ENCODE data around the gene BICDL2. TPM values are rescaled to one million over a fixed set of nuclear protein-coding genes. Genes with fewer than 3 reads are reported as not detected.

Gene BICDL2
- total and polyA plus RNA-seq, 9 of the 15 experiments (the other 6 are each of a cell fraction or from before 2014, with no cell fraction given) = 0.09 to 0.28 (median 0.09) TPM; not detected in 6

- TF ChIP-seq, protein P1, sequence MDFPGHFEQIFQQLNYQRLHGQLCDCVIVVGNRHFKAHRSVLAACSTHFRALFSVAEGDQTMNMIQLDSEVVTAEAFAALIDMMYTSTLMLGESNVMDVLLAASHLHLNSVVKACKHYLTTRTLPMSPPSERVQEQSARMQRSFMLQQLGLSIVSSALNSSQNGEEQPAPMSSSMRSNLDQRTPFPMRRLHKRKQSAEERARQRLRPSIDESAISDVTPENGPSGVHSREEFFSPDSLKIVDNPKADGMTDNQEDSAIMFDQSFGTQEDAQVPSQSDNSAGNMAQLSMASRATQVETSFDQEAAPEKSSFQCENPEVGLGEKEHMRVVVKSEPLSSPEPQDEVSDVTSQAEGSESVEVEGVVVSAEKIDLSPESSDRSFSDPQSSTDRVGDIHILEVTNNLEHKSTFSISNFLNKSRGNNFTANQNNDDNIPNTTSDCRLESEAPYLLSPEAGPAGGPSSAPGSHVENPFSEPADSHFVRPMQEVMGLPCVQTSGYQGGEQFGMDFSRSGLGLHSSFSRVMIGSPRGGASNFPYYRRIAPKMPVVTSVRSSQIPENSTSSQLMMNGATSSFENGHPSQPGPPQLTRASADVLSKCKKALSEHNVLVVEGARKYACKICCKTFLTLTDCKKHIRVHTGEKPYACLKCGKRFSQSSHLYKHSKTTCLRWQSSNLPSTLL (IDR thresholded peaks at IDR 0.05) = no peak
- TF ChIP-seq ESRRB (CRISPR knock-in tag; IDR thresholded peaks at IDR 0.05; ENCODE audit: borderline replicate concordance) (no peak), NFRKB (IDR thresholded peaks at IDR 0.05; ENCODE audit: low read depth) (no peak), BHLHE40 (IDR thresholded peaks at IDR 0.05; ENCODE audit: low read length) (peak; percentile 50), ZZZ3 (IDR thresholded peaks at IDR 0.05) (no peak), EHMT2 (IDR thresholded peaks at IDR 0.05) (no peak), ZNF408 (CRISPR knock-in tag; IDR thresholded peaks at IDR 0.05; ENCODE audit: low read depth) (no peak), GATA2 (CRISPR knock-in tag; IDR thresholded peaks at IDR 0.05) (no peak), ARID3A (IDR thresholded peaks at IDR 0.05; ENCODE audit: borderline replicate concordance, low read depth, low read length) (no peak), E2F6 (IDR thresholded peaks at IDR 0.05; ENCODE audit: borderline replicate concordance in 1 of 2, extremely low read depth in 1 of 2, insufficient read depth in 1 of 2, insufficient read length in 1 of 2, low read depth in 1 of 2, low read length in 1 of 2, poor library complexity in 1 of 2, severe bottlenecking in 1 of 2) (peak; percentile 77 to 83), RB1 (IDR thresholded peaks at IDR 0.05; ENCODE audit: low read depth) (peak; percentile 69; the same call in 1 of the 2 replicates), NRF1 (conservative IDR thresholded peaks at IDR 0.05 in 1 of 2, IDR thresholded peaks at IDR 0.05 in 1 of 2) (peak; percentile 80 to 83), ZNF212 (CRISPR knock-in tag; IDR thresholded peaks at IDR 0.05) (no peak), SLC30A9 (CRISPR knock-in tag; IDR thresholded peaks at IDR 0.05) (no peak)
- TF ChIP-seq, protein P2, sequence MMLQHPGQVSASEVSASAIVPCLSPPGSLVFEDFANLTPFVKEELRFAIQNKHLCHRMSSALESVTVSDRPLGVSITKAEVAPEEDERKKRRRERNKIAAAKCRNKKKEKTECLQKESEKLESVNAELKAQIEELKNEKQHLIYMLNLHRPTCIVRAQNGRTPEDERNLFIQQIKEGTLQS (IDR thresholded peaks at IDR 0.05) = no peak
- TF ChIP-seq, protein P2 (CRISPR knock-in tag; conservative IDR thresholded peaks at IDR 0.05) = 0 out of 2 replicates have a peak, but pooled peaks have one; percentile 21
- TF ChIP-seq, protein P3, sequence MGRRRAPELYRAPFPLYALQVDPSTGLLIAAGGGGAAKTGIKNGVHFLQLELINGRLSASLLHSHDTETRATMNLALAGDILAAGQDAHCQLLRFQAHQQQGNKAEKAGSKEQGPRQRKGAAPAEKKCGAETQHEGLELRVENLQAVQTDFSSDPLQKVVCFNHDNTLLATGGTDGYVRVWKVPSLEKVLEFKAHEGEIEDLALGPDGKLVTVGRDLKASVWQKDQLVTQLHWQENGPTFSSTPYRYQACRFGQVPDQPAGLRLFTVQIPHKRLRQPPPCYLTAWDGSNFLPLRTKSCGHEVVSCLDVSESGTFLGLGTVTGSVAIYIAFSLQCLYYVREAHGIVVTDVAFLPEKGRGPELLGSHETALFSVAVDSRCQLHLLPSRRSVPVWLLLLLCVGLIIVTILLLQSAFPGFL (CRISPR knock-in tag; IDR thresholded peaks at IDR 0.05) = no peak
- TF ChIP-seq, protein P4, sequence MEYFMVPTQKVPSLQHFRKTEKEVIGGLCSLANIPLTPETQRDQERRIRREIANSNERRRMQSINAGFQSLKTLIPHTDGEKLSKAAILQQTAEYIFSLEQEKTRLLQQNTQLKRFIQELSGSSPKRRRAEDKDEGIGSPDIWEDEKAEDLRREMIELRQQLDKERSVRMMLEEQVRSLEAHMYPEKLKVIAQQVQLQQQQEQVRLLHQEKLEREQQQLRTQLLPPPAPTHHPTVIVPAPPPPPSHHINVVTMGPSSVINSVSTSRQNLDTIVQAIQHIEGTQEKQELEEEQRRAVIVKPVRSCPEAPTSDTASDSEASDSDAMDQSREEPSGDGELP (CRISPR knock-in tag; IDR thresholded peaks at IDR 0.05; ENCODE audit: borderline replicate concordance) = peak; percentile 90
- TF ChIP-seq, protein P5, sequence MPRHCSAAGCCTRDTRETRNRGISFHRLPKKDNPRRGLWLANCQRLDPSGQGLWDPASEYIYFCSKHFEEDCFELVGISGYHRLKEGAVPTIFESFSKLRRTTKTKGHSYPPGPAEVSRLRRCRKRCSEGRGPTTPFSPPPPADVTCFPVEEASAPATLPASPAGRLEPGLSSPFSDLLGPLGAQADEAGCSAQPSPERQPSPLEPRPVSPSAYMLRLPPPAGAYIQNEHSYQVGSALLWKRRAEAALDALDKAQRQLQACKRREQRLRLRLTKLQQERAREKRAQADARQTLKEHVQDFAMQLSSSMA (CRISPR knock-in tag; IDR thresholded peaks at IDR 0.05) = no peak
Measured at GRCh38 chr16:3029491-3030221, 7.1 kb downstream of the BICDL2 start (continued).

Measured in K562 (cell line).